ENCODE data around the gene ARG2. TPM values are rescaled to one million over a fixed set of nuclear protein-coding genes. Genes with fewer than 3 reads are reported as not detected.

ARG2 gene
- total RNA-seq, 1 donor, result 11.2 TPM

DNA sequence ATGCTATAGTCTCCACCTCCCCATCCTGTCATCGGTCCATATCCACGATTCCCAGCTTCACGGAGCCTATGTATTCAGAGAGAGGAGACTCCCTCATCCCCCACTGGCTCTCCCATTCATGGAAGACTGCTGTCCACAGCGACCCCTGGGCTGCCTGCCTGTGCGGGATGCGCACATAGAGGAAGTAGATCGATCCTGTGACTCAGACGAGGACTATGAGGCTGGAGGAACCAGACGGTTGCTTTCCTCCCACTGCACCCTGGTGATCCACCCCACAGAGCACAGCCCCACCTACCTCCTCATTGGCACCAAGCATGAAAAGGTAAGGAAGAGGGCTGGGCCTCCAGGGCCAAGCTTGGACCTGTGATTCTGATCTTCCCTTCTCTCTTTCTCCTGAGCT, 44.0 kb upstream of the ARG2 start:
- Histone ChIP-seq H2AFZ (ENCODE audit: low read length) (no peak overlapping the region), H3K36me3 (ENCODE audit: insufficient read depth, low read length) (no peaks in the 10 kb centered on the region), H3K4me2 (ENCODE audit: insufficient read depth, low read length) (no peak overlapping the region), H3K4me3 (ENCODE audit: insufficient read depth, low read length) (no peak overlapping the region), H3K4me1 (ENCODE audit: insufficient read depth, low read length) (no peaks in the 10 kb centered on the region), H3K27me3 (ENCODE audit: insufficient read depth, low read length) (no peaks in the 10 kb centered on the region), H3K27ac (ENCODE audit: low read depth, low read length) (no peak overlapping the region), H3K79me2 (ENCODE audit: insufficient read depth, low read length) (no peaks in the 10 kb centered on the region), H3K9me3 (ENCODE audit: low read depth, low read length) (no peaks in the 10 kb centered on the region), H4K20me1 (ENCODE audit: insufficient read depth, low read length) (no peaks in the 10 kb centered on the region)
- TF ChIP-seq, protein P1, sequence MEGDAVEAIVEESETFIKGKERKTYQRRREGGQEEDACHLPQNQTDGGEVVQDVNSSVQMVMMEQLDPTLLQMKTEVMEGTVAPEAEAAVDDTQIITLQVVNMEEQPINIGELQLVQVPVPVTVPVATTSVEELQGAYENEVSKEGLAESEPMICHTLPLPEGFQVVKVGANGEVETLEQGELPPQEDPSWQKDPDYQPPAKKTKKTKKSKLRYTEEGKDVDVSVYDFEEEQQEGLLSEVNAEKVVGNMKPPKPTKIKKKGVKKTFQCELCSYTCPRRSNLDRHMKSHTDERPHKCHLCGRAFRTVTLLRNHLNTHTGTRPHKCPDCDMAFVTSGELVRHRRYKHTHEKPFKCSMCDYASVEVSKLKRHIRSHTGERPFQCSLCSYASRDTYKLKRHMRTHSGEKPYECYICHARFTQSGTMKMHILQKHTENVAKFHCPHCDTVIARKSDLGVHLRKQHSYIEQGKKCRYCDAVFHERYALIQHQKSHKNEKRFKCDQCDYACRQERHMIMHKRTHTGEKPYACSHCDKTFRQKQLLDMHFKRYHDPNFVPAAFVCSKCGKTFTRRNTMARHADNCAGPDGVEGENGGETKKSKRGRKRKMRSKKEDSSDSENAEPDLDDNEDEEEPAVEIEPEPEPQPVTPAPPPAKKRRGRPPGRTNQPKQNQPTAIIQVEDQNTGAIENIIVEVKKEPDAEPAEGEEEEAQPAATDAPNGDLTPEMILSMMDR (IDR thresholded peaks at IDR 0.05; ENCODE audit: extremely low read depth, low read depth, low read length), result no peak
- DNase-seq (ENCODE audit: insufficient read length, low spot score, missing footprints), result no peak

DNA sequence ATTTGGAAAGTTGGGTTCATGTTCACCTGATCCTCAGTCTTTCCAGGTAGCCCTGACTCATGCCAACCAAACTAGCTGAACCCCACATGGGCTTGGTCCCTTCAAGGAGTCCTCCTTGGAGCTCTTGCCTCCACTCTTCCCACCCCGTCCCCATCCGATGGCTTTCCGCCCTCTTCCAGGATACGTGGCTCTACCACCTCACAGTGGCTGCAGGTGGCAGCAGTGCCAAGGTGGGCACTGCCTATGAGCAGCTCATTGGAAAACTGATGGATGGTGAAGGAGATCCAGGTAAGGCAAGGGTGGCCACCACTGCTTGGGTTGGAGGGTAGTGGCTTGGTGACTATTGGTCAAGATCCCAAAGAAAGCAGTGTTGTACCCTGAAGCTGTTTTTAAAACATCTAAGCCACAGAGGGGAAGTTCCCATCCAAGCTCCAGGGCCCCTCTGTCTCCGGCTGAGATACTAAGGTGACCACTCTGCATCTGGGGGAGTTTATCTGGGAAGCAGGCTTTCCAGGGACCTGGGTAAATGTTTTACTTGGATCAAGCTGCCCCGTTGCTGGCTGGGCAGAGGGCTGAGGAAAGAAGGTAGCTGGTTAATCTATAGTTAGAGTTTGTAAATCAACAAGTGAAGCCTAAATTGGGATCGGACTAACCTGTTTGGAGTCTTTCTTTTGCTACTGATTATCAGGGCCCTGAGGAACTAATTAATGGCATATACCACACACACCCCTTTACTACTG, 43.3 kb upstream of the ARG2 start:
- Histone ChIP-seq H3K79me2 (ENCODE audit: insufficient read depth, low read length) (no peaks in the 10 kb centered on the region), H3K9me3 (ENCODE audit: low read depth, low read length) (no peaks in the 10 kb centered on the region), H4K20me1 (ENCODE audit: insufficient read depth, low read length) (no peaks in the 10 kb centered on the region), H3K4me2 (ENCODE audit: insufficient read depth, low read length) (no peak overlapping the region), H3K27ac (ENCODE audit: low read depth, low read length) (no peak overlapping the region), H3K36me3 (ENCODE audit: insufficient read depth, low read length) (no peaks in the 10 kb centered on the region), H2AFZ (ENCODE audit: low read length) (no peak overlapping the region), H3K4me1 (ENCODE audit: insufficient read depth, low read length) (no peaks in the 10 kb centered on the region), H3K27me3 (ENCODE audit: insufficient read depth, low read length) (no peaks in the 10 kb centered on the region), H3K4me3 (ENCODE audit: insufficient read depth, low read length) (no peak overlapping the region)
- no peak for DNase-seq (ENCODE audit: insufficient read length, low spot score, missing footprints)
- TF ChIP-seq, protein P1 (IDR thresholded peaks at IDR 0.05; ENCODE audit: extremely low read depth, low read depth, low read length), result no peak

DNA sequence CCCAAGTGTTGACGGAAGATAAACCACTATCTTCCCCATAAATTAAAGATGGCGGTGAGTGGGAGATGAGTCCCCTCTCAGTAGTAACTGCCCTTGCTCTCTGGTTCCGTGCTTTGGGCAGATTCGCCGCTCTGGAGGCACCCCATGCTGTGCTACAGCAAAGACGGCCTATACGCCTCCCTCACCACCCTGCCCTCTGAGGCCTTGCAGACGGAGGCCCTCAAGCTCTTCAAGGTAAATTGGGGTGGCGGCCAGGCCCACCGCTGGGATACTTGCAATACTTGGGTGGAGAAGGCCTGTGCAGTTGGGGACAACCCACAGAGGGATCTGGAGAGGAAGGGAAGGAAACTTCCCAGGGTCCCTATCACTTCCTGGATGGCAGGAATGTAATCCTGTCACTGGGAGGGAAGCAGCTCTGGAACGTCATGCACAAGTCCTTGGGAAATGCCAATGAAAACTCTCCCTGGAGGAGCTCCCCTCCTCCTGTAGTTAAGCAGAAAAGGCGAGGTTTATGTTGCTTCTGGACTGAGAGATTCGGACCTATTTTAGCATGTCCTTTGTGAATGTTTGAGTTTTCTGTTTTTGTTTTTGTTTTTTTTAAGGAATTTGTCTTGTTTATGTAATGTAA, 42.4 kb upstream of the ARG2 start:
- H3K36me3 ChIP-seq (ENCODE audit: insufficient read depth, low read length), result no peaks in the 10 kb centered on the region
- no peaks in the 10 kb centered on the region for H3K27me3 ChIP-seq (ENCODE audit: insufficient read depth, low read length)
- H3K79me2 ChIP-seq (ENCODE audit: insufficient read depth, low read length), result no peaks in the 10 kb centered on the region
- TF ChIP-seq, protein P1 (IDR thresholded peaks at IDR 0.05; ENCODE audit: extremely low read depth, low read depth, low read length), result no peak
- H4K20me1 ChIP-seq (ENCODE audit: insufficient read depth, low read length), result no peaks in the 10 kb centered on the region
- no peak overlapping the region for H3K4me3 ChIP-seq (ENCODE audit: insufficient read depth, low read length)
- no peak for DNase-seq (ENCODE audit: insufficient read length, low spot score, missing footprints)
- H3K4me2 ChIP-seq (ENCODE audit: insufficient read depth, low read length), result no peak overlapping the region
- H2AFZ ChIP-seq (ENCODE audit: low read length), result no peak overlapping the region
- no peaks in the 10 kb centered on the region for H3K4me1 ChIP-seq (ENCODE audit: insufficient read depth, low read length)
- no peak overlapping the region for H3K27ac ChIP-seq (ENCODE audit: low read depth, low read length)
- H3K9me3 ChIP-seq (ENCODE audit: low read depth, low read length), result no peaks in the 10 kb centered on the region

DNA sequence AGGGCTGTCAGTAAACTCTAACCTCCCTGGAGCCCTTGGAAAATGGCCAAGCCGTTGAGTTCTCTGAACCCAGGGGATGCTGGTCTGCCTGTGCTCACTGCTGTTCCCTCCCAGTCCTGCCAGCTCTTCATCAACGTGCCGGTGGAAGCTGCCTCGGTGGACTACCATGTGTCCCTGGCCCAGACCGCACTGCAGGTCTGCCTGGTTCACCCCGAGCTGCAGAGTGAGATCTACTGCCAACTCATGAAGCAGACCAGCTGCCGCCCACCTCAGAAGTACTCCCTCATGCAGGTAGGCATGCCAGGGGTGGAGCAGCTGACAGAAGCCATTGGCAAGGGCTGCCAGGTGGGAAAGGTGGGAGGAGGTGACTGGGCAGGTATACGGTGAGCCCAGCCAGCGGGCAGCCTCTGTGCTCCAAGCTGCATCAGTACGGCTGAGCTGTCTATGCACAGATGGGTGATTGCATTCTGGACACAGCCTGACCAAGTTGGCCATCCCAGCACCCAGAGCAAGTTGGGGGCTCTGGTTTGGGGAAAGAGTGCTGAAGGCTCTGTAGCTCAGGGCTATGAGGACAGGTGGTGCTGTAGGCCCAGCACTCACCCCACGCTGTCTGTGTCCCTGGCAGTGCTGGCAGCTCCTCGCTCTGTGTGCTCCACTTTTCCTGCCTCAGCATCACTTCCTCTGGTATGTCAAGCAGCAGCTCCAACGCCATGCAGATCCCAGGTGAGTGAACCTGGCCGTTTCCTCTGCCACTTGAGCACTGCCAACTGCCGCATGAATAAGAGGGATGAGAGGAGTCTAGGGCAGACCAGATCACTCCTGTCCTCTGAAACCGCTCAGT, 41.6 kb upstream of the ARG2 start:
- no peaks in the 10 kb centered on the region for H4K20me1 ChIP-seq (ENCODE audit: insufficient read depth, low read length)
- no peaks in the 10 kb centered on the region for H3K4me1 ChIP-seq (ENCODE audit: insufficient read depth, low read length)
- no peaks in the 10 kb centered on the region for H3K9me3 ChIP-seq (ENCODE audit: low read depth, low read length)
- H2AFZ ChIP-seq (ENCODE audit: low read length), result no peak overlapping the region
- H3K4me3 ChIP-seq (ENCODE audit: insufficient read depth, low read length), result no peak overlapping the region
- H3K27me3 ChIP-seq (ENCODE audit: insufficient read depth, low read length), result no peaks in the 10 kb centered on the region
- TF ChIP-seq, protein P1 (IDR thresholded peaks at IDR 0.05; ENCODE audit: extremely low read depth, low read depth, low read length), result no peak
- H3K36me3 ChIP-seq (ENCODE audit: insufficient read depth, low read length), result no peaks in the 10 kb centered on the region
- no peak overlapping the region for H3K4me2 ChIP-seq (ENCODE audit: insufficient read depth, low read length)
- no peaks in the 10 kb centered on the region for H3K79me2 ChIP-seq (ENCODE audit: insufficient read depth, low read length)
- DNase-seq (ENCODE audit: insufficient read length, low spot score, missing footprints), result no peak
- H3K27ac ChIP-seq (ENCODE audit: low read depth, low read length), result no peak overlapping the region
